Measurements from ENCODE around the gene GNE.
"Not testable (repeated sequence)": the region's sequence is repeated elsewhere in the genome, so short reads cannot be mapped to it uniquely, and the experiment has no call there.

Gene GNE

DNA sequence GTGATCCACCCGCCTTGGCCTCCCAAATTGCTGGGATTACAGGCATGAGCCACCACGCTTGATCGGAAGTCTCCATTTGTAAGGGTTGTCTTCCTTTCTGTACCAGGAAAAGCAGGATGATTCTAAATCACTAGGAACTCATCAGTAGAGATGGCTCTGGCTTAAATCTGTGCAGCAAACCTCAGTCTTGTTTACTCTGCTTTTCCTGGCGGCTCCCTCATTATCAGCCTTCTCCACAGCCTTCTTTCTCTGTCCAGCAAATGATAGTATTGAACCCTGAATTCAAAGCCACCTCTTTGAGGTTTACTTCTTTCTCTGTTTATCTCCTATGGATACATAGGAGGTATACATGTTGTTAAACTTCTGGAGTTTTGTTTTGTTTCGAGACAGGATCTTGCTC is 43.0 kb upstream of the GNE start:
- H3K9ac ChIP-seq (ENCODE audit: low read length) = no peak overlapping the region
- no peaks in the 10 kb centered on the region for H3K27me3 ChIP-seq (ENCODE audit: insufficient read depth, low read length)
- H2AFZ ChIP-seq (ENCODE audit: low read length) = no peak overlapping the region
- TF ChIP-seq, protein P1, sequence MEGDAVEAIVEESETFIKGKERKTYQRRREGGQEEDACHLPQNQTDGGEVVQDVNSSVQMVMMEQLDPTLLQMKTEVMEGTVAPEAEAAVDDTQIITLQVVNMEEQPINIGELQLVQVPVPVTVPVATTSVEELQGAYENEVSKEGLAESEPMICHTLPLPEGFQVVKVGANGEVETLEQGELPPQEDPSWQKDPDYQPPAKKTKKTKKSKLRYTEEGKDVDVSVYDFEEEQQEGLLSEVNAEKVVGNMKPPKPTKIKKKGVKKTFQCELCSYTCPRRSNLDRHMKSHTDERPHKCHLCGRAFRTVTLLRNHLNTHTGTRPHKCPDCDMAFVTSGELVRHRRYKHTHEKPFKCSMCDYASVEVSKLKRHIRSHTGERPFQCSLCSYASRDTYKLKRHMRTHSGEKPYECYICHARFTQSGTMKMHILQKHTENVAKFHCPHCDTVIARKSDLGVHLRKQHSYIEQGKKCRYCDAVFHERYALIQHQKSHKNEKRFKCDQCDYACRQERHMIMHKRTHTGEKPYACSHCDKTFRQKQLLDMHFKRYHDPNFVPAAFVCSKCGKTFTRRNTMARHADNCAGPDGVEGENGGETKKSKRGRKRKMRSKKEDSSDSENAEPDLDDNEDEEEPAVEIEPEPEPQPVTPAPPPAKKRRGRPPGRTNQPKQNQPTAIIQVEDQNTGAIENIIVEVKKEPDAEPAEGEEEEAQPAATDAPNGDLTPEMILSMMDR (IDR thresholded peaks at IDR 0.05; ENCODE audit: low read length) = no peak
- TF ChIP-seq EZH2 (IDR thresholded peaks at IDR 0.05; ENCODE audit: borderline replicate concordance, low read length) = no peak
- no peaks in the 10 kb centered on the region for H3K9me2 ChIP-seq (ENCODE audit: low read depth, low read length)
- H4K20me1 ChIP-seq (ENCODE audit: insufficient read depth, low read length) = no peaks in the 10 kb centered on the region
- no peak overlapping the region for H3K4me3 ChIP-seq (ENCODE audit: low read depth, low read length, poor library complexity, severe bottlenecking)
- no peaks in the 10 kb centered on the region for H3K9me3 ChIP-seq (ENCODE audit: low read length)
- H3F3A ChIP-seq (ENCODE audit: insufficient read depth, low read length) = no peaks in the 10 kb centered on the region
- no peaks in the 10 kb centered on the region for H3K79me2 ChIP-seq (ENCODE audit: insufficient read depth, low read length)
- no peaks in the 10 kb centered on the region for H3K4me1 ChIP-seq (ENCODE audit: insufficient read depth, low read length, severe bottlenecking)
- no peaks in the 10 kb centered on the region for H3K36me3 ChIP-seq (ENCODE audit: insufficient read depth, low read length)
- H3K4me2 ChIP-seq (ENCODE audit: low read length) = no peak overlapping the region
- no peak overlapping the region for H3K27ac ChIP-seq (ENCODE audit: low read depth, low read length, poor library complexity, severe bottlenecking)

DNA sequence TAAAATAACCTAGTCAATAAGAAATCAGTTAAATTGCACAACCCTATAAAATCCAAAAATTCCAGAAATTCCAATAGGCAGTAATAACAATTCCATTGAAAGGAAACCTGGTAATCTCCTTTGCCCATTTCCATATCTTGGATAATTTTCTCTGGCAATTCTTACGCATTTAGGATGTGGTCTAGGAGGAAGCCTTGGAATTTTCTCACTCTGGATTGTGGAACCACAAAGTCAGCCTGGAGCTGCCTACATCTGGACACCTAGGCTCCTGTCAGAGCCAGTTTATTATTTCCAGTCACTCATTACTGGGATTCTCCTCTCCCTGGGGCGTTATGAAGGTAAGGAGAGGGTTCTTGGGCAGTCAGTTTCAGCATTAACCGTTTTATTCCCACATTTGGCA is 40.3 kb upstream of the GNE start:
- H3K4me1 ChIP-seq (ENCODE audit: insufficient read depth, low read length, severe bottlenecking) = no peaks in the 10 kb centered on the region
- H3K9ac ChIP-seq (ENCODE audit: low read length) = no peak overlapping the region
- no peak overlapping the region for H3K4me3 ChIP-seq (ENCODE audit: low read depth, low read length, poor library complexity, severe bottlenecking)
- no peaks in the 10 kb centered on the region for H3K79me2 ChIP-seq (ENCODE audit: insufficient read depth, low read length)
- H3F3A ChIP-seq (ENCODE audit: insufficient read depth, low read length) = no peaks in the 10 kb centered on the region
- H3K36me3 ChIP-seq (ENCODE audit: insufficient read depth, low read length) = no peaks in the 10 kb centered on the region
- no peaks in the 10 kb centered on the region for H3K9me2 ChIP-seq (ENCODE audit: low read depth, low read length)
- no peaks in the 10 kb centered on the region for H3K27me3 ChIP-seq (ENCODE audit: insufficient read depth, low read length)
- TF ChIP-seq, protein P1 (IDR thresholded peaks at IDR 0.05; ENCODE audit: low read length) = no peak
- TF ChIP-seq EZH2 (IDR thresholded peaks at IDR 0.05; ENCODE audit: borderline replicate concordance, low read length) = no peak
- no peaks in the 10 kb centered on the region for H3K9me3 ChIP-seq (ENCODE audit: low read length)
- no peaks in the 10 kb centered on the region for H4K20me1 ChIP-seq (ENCODE audit: insufficient read depth, low read length)
- H2AFZ ChIP-seq (ENCODE audit: low read length) = no peak overlapping the region
- H3K4me2 ChIP-seq (ENCODE audit: low read length) = no peak overlapping the region
- H3K27ac ChIP-seq (ENCODE audit: low read depth, low read length, poor library complexity, severe bottlenecking) = no peak overlapping the region

DNA sequence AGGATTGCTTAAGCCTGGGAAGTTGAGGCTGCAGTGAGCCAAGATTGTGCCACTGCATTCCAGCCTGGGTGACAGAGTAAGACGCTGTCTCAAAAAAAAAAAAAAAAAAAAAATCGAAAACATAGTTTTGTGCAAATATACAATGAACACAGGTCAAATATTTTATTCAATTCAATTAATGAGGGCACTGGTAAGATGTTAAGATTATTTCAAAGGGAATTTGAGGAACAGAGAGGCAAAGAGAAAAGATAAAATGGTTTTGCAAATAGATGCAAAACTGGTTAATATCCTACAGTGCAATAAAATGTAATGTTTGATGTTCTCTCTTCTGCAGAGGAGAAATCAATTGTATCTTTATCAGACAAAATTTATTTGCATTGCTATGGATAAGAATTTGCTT is 39.5 kb upstream of the GNE start:
- Histone ChIP-seq H3K36me3 (ENCODE audit: insufficient read depth, low read length) (no peaks in the 10 kb centered on the region), H3F3A (ENCODE audit: insufficient read depth, low read length) (no peaks in the 10 kb centered on the region), H3K4me2 (ENCODE audit: low read length) (no peak overlapping the region), H3K4me1 (ENCODE audit: insufficient read depth, low read length, severe bottlenecking) (no peaks in the 10 kb centered on the region), H3K27ac (ENCODE audit: low read depth, low read length, poor library complexity, severe bottlenecking) (no peak overlapping the region), H3K9me3 (ENCODE audit: low read length) (no peaks in the 10 kb centered on the region), H3K79me2 (ENCODE audit: insufficient read depth, low read length) (no peaks in the 10 kb centered on the region), H3K9me2 (ENCODE audit: low read depth, low read length) (no peaks in the 10 kb centered on the region), H4K20me1 (ENCODE audit: insufficient read depth, low read length) (no peaks in the 10 kb centered on the region), H3K27me3 (ENCODE audit: insufficient read depth, low read length) (no peaks in the 10 kb centered on the region), H2AFZ (ENCODE audit: low read length) (no peak overlapping the region), H3K9ac (ENCODE audit: low read length) (no peak overlapping the region), H3K4me3 (ENCODE audit: low read depth, low read length, poor library complexity, severe bottlenecking) (no peak overlapping the region)
- TF ChIP-seq, protein P1 (IDR thresholded peaks at IDR 0.05; ENCODE audit: low read length) = no peak
- no peak for TF ChIP-seq EZH2 (IDR thresholded peaks at IDR 0.05; ENCODE audit: borderline replicate concordance, low read length)

DNA sequence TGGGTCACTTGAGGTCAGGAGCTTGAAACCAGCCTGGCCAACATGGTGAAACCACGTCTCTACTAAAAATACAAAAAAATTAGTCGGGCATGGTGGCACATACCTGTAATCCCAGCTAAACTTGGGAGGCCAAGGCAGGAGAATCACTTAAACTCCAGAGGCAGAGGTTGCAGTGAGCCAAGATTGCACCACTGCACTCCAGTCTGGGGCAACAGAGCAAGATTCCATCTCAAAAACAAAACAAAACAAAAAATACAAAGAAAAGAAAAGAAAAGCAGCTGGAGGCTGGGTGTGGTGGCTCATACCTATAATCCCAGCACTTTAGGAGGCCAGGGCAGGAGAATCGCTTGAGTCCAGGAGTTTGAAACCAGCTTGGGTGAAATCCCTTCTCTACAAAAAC is 36.7 kb upstream of the GNE start:
- not testable (repeated sequence) for H3K27me3 ChIP-seq (ENCODE audit: insufficient read depth, low read length); H3K9me2 ChIP-seq (ENCODE audit: low read depth, low read length); H2AFZ ChIP-seq (ENCODE audit: low read length); H3K27ac ChIP-seq (ENCODE audit: low read depth, low read length, poor library complexity, severe bottlenecking); H3K4me2 ChIP-seq (ENCODE audit: low read length); H3K79me2 ChIP-seq (ENCODE audit: insufficient read depth, low read length); H3K4me3 ChIP-seq (ENCODE audit: low read depth, low read length, poor library complexity, severe bottlenecking); H3K36me3 ChIP-seq (ENCODE audit: insufficient read depth, low read length); H3K4me1 ChIP-seq (ENCODE audit: insufficient read depth, low read length, severe bottlenecking); H3K9me3 ChIP-seq (ENCODE audit: low read length); H4K20me1 ChIP-seq (ENCODE audit: insufficient read depth, low read length); H3F3A ChIP-seq (ENCODE audit: insufficient read depth, low read length); H3K9ac ChIP-seq (ENCODE audit: low read length)

All from OCI-LY1 (cell line).